Stimulated activated CD4-positive, alpha-beta T cell treated with anti-CD3 and anti-CD28 coated beads, Interleukin-15, amount 100 ng/mL, for 48 hours (primary cell): Measurements from ENCODE around the gene PIP4K2C.

Experiments
- DNase-seq, 2 donors: peaks; one replicate each; pipeline ENCODE4 v3.0.0-alpha.2; 2020; ENCODE audit warnings: low read depth in 2 of 2

Gene PIP4K2C

DNA sequence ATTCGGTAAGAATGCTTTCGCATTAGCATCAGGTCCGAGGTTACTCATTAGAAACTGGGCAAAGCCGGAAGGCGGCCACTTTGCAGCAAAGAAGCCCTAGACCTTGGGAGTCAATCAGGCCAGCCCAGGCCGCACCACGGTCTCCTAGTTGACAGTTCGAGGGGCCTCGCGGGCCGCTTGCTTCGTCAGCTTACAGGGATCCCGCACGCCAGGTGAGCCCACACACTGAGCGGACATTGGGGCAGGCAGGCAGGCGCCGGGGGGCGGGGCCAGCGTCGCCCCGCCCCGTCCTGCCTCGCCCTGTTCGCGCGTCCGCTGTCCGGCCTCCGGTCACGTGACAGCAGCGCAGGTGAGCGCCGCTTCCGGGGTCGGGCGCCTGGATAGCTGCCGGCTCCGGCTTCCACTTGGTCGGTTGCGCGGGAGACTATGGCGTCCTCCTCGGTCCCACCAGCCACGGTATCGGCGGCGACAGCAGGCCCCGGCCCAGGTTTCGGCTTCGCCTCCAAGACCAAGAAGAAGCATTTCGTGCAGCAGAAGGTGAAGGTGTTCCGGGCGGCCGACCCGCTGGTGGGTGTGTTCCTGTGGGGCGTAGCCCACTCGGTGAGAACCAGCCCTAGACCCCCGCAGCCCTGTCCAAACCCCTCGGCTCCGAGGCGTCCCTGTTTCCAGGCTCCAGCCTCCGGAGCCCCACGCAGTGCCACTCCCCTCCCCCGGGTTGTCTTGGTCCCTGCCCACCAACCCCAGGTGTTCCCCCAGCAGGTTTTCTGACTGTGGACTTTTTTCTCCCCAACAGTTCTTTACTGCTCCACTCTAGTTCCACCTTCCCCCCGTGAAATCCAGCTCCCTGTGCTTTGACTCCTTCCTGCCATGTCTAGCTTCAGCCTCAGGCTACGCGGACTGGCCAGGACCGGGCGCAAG lies at the start of gene PIP4K2C:
PIP4K2C (plus strand) TSS at position 329 of the 918 bp plus-strand sequence; CDS start at position 427, 98 bp downstream.
- peak; percentile 59 to 66 for DNase-seq

DNA sequence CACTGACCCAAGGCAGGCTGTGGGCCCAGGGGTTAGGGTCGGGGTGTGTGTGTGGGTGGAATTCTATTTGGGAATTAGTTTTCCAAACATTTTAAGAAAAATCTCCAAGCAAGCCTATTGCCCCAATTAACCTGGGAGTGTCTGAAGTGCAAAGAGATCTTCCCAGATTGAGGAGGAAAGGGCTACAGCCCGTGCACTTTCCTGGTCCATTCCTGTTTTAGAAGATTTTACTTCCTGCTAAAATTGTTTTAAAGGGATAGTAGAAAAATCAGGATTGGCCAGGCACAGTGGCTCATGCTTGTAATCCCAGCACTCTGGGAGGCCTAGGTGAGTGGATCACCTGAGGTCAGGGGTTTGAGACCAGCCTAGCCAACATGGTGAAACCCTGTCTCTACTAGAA lies 49.3 kb upstream of the PIP4K2C start:
- DNase-seq, result no peak

- DNase-seq, result no peak
These were observed 47.4 kb upstream of the PIP4K2C start for GRCh38 chr12:57543581-57543980.

- DNase-seq, result no peak
These were observed 45.1 kb upstream of the PIP4K2C start for GRCh38 chr12:57545809-57546437.

GRCh38 chr12:57546438-57547287 lies 44.3 kb upstream of the PIP4K2C start, which contains the start of gene DCTN2:
TSS of gene DCTN2 (minus strand) at chr12:57547192. CDS start at chr12:57547063, 129 bp downstream.
- DNase-seq, result peak; percentile 95

DNA sequence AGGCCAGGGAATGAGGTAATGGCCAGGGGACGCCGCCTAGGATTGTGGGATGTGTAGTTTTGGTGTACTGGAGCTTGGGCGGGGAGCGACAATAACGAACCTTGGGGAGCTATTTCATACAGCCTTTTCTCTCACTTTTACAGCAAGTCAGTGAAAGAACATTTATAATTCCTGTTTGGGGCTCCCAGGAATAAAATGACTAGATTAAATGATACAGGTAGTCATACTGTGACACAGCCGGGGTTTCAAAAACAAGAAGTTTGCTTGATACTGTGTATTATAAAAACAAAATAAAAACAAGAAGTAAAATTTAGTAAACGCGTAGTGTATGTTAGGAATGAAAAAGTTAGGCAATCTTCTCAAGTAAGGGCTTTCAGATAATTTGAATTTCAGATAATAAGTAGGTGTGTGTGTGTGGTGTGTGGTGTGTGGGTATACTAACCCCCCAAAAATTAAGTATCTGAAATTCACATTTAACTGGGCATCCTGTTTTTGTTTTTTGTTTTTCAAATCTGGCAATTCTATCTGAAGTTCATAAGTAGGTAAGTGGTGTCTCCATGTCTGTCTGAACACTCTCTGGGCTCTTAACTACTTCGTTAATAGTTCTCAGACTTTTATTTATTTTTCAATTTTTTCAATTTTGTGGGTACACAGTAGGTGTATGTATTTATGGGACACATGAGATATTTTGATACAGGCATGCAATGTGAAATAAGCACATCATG lies 43.5 kb upstream of the PIP4K2C start:
- DNase-seq, result no peak

GRCh38 chr12:57548013-57548315 lies 43.0 kb upstream of the PIP4K2C start:
- no peak for DNase-seq

DNA sequence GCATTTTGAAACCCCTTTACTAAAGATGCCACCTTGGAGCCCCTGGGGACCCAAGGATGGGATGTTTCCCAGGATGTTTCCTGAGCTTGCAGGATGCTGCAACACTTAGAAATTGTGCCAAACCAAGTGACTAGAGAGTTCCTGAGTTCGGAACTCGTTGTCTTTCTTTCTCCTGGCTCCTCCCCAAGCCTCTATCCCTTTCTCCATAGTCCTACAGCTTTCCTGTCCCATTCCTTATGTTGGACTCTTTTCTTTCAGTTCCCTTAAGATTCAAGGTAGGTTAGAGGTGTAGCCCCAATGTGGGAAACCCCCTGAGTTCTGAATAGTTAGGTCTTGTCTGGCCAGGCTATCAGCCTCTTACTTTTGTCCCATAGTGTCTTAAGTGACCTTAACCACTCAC lies 42.5 kb upstream of the PIP4K2C start:
- DNase-seq, result no peak

DNA sequence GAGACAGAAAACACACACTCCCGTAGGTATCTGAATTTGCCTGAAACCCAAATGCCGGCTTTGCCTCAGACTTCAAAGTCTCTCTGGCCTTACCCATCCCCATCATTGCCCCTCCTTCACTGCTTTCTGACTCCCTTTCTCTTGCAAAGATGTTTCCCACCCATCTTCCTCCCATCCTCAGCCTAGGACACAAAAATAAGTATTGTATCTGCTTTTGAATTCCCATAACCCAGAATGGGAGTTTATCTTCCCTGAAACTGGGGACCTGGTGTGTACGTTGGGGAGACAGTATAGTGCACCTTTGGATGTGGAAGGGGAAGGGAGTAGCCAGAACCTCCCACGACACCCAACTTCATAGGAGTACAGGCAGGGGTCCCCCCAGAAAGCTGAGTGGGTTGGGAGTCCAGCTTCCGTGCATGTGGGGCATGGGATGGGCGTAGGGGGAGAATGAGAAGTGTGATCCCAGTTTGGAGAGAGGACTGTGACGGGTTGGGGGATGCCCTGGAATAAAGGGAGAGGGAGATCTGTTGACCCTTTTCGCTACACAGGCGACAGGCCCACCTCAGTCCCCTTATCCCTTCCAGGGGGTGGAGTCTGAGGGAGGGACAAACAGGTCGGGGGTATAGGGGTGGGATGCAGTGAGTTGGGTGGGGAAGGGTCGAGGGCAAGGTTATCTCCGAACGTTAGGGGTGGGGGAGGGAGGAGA lies 41.6 kb upstream of the PIP4K2C start:
- no peak for DNase-seq

- DNase-seq, result peak in 1 of 2 donors; percentile 59
These were observed 40.9 kb upstream of the PIP4K2C start, which contains the start of gene KIF5A for GRCh38 chr12:57549909-57550640. TSS of gene KIF5A (plus strand) at chr12:57550044. CDS start at chr12:57550272, 228 bp downstream.

DNA sequence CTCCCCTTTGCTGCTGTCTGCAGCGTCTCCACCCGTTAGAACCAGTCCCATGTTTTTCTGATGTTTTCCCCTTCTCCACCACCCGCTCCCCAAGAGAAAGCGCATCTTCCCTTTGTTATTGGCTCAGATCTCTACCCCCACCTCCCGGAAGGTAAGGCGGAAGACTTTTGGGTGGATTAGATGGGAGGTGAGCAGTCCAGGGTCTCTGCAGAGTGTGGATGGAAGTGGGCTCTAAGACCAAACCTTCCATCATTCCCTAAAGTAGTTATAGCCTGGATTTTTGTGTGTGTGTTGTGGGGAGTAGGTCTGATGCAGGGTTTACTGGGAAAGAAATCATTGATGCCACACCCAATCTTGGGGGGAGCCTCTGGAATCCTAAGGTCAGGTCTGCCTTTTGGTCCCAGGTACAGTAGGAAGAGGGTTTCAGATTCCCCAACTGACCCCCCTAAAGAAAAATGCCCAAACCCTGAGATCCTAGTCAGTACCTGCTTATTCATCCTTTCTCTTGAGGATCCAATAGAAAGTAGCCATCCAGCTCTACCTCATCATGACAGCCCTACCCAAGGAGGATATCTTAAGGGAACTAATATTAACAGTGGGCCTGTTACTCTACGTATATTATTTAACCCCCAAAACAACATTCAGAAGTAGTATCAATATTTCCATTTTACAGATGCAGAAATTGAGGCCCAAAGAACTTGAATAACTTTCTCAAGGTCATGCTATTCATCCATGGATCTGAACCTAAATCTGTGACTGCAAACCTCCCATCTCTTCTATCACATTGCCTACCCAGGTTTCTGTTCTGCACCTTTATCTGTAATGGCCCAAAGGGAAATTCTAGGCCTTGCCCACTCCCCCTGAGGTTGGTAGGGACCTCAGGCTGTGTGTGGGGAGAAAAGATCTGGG lies 40.1 kb upstream of the PIP4K2C start:
- no peak for DNase-seq

GRCh38 chr12:57551637-57552305 lies 39.2 kb upstream of the PIP4K2C start:
- DNase-seq, result no peak

DNA sequence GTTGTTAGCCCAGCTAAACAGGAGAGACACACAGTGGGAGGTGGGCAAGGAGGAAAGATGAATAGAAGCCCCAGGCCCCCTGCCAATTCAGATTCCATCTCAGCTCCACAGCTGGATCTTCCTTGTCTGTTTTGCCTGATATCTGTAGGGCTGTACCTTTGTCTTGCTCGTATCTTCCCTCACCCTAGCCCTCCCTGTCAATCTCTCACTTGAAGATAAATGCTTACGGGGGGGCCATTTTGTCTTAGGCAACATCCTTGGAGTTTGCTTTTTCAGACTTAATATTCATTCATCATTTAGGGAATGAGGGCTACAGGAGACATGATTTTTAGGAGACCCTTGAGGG lies 38.7 kb upstream of the PIP4K2C start:
- no peak for DNase-seq

GRCh38 chr12:57552835-57553313 lies 38.1 kb upstream of the PIP4K2C start:
- no peak for DNase-seq

GRCh38 chr12:57553343-57554202 lies 37.4 kb upstream of the PIP4K2C start:
- no peak for DNase-seq

GRCh38 chr12:57554453-57554852 lies 36.5 kb upstream of the PIP4K2C start:
- no peak for DNase-seq

DNA sequence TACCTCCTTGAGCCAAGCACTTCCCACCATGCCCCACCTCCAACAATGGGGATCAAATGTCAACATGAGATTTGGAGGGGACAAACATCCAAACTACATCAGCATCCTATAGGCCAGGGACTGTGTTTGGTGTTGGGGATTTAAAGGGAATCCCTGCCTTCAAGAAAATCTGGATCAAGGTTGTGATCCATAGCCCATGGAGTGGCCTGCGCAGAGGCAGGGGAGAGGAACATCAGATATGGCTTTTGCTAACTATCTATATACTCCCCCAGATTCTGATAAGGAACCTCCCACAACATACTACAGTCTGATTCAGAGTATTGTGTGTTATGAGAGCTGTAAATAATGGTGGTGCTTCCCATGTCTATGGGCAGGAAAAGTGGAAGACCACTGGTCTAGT lies 36.1 kb upstream of the PIP4K2C start:
- no peak for DNase-seq
